ENCODE measurements around the gene CPE. TPM values are rescaled to one million over a fixed set of nuclear protein-coding genes. Genes with fewer than 3 reads are reported as not detected.

Gene CPE
- total RNA-seq, 1 donor from 2014 or later = 10.7 TPM

DNA sequence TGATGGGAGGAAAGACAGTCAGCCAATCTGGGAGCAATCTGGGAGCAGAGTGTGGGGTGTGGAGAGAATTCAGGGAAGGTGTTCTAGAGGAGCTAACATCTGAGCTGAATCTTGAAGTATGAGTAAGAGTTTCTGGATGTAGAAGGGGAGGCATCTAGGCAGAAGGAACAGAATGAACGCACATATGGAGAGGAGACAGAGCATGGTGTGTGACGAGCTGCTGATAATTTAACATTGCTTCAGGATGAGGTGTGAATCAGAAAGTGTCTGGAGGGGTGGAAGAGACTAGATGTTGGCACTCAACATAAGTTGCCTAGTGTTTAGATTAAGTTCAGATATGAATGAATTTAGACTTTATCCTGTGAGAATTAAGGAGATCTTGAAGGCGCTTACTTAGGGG lies 58.9 kb downstream of the CPE start:
- H3K4me3 ChIP-seq (ENCODE audit: low read depth, low read length) = no peak overlapping the region
- DNase-seq (ENCODE audit: low read depth) = no peak
- TF ChIP-seq, protein P1, sequence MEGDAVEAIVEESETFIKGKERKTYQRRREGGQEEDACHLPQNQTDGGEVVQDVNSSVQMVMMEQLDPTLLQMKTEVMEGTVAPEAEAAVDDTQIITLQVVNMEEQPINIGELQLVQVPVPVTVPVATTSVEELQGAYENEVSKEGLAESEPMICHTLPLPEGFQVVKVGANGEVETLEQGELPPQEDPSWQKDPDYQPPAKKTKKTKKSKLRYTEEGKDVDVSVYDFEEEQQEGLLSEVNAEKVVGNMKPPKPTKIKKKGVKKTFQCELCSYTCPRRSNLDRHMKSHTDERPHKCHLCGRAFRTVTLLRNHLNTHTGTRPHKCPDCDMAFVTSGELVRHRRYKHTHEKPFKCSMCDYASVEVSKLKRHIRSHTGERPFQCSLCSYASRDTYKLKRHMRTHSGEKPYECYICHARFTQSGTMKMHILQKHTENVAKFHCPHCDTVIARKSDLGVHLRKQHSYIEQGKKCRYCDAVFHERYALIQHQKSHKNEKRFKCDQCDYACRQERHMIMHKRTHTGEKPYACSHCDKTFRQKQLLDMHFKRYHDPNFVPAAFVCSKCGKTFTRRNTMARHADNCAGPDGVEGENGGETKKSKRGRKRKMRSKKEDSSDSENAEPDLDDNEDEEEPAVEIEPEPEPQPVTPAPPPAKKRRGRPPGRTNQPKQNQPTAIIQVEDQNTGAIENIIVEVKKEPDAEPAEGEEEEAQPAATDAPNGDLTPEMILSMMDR (conservative IDR thresholded peaks at IDR 0.05; ENCODE audit: low read depth, low read length) = no peak

DNA sequence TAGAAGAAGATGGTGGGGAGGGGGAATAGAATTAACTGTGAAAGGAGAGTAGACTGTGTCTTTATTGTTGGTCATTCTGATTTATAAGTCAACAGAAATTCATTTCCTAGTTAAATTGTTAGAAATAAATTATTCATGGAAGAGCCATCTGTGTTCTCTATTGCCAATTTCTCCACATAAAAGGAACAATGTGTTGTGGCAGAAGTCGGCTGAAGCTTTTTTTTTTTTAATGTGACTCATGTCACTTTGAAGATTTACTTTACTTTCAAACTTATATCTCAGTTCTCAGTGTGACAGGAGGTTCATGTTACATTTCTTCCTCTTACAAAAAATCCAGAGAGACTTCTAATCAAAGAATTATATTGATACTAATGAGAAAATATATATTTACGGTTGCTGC lies 60.5 kb downstream of the CPE start:
- TF ChIP-seq, protein P1 (conservative IDR thresholded peaks at IDR 0.05; ENCODE audit: low read depth, low read length) = no peak
- DNase-seq (ENCODE audit: low read depth) = no peak
- no peak overlapping the region for H3K4me3 ChIP-seq (ENCODE audit: low read depth, low read length)

DNA sequence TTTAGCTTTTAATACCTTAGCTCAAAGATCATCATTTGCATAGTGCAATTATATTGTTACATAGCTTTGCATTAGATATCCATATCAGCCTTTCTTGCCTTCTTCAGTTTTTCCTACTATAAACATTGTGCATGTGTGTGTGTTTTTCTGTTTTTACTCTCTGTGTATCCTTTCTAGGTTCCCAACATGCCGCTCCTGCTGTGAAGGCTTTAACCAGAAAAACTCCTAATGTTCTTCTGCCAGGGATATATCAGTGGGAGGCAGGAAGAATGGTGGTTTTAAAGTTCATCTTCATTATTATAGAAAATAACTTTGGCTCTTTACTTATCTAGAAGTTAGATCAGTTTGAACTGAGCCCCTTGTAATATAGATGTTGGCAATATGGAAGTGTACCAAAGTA lies 61.2 kb downstream of the CPE start:
- no peak overlapping the region for H3K4me3 ChIP-seq (ENCODE audit: low read depth, low read length)

DNA sequence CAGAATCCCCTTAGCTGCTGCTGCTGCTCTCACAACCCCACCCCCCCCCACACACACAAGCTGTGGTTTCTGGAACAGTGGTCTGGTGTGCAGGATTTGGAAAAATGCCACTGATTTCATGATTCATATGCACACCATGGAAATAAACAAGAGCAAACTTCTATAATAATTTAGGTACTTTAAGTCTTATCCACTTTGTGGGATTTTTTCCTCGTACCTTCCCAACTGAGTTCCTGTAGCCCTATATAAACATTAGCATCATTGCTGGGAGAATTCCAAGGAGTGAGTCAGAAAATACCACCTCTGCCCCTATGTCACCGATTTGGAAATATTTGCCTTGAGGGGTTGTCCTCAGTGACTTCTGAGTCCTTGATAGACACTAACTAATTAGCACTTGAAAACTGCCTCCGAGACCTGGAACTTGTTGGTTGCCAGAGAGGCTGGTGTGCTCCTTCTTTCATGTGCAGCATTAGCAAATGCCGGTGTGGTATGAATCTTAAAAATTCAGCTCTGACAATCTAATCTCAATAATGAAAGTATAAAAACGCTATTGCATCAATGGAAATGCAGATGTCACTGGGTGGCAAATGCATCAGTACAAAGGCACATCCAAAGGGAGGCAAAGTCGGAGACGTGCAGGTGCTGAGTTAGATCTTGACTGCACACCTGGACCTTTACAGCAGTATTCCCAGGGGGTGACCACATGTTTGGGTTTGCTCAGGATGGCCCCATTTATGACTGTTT lies 61.8 kb downstream of the CPE start:
- no peak overlapping the region for H3K4me3 ChIP-seq (ENCODE audit: low read depth, low read length)
- peak; percentile 49 for DNase-seq (ENCODE audit: low read depth)
- TF ChIP-seq, protein P1 (conservative IDR thresholded peaks at IDR 0.05; ENCODE audit: low read depth, low read length) = no peak

More for the DNA sequence above, 61.2 kb downstream of the CPE start:
- TF ChIP-seq, protein P1 (conservative IDR thresholded peaks at IDR 0.05; ENCODE audit: low read depth, low read length) = no peak
- no peak for DNase-seq (ENCODE audit: low read depth)

DNA sequence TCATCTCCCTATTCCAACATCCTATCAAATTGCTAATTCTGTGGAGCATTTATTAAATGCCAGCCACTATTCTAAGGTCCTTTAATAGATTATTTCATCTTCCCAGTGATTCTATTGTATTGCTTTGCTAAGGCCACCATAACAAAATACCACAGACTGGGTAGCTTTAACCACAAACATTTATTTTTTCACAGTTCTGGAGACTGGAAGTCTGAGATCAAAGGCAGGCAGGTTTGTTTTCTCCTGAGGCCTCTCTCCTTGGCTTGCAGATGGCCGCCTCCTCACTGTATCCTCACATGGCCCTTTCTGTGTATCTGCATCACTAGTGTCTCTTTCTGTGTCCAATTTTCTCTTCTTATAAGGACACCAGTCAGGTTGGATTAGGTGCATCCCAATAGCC lies 64.5 kb downstream of the CPE start:
- TF ChIP-seq, protein P1 (conservative IDR thresholded peaks at IDR 0.05; ENCODE audit: low read depth, low read length) = no peak
- H3K4me3 ChIP-seq (ENCODE audit: low read depth, low read length) = no peak overlapping the region
- no peak for DNase-seq (ENCODE audit: low read depth)

DNA sequence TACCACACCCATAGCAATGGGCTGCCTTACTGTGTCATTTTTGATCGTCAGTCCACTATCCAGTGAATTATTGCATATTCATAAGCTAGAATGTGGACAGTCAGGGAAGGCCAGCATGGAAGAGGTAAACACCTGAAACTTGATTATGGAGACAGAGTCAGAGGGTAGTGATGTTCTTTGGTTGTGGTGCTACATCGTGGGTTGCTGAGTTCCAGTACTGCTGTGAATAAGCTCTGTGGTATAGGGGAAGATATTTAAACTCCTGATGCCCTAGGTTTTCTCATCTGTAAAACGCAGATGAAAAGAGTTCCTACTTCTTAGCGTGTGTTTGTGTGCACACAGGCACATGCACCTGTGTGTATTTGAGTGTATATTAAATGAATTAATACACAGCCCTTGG lies 69.9 kb downstream of the CPE start:
- H3K4me3 ChIP-seq (ENCODE audit: low read depth, low read length) = no peak overlapping the region
- DNase-seq (ENCODE audit: low read depth) = no peak
- TF ChIP-seq, protein P1 (conservative IDR thresholded peaks at IDR 0.05; ENCODE audit: low read depth, low read length) = no peak

DNA sequence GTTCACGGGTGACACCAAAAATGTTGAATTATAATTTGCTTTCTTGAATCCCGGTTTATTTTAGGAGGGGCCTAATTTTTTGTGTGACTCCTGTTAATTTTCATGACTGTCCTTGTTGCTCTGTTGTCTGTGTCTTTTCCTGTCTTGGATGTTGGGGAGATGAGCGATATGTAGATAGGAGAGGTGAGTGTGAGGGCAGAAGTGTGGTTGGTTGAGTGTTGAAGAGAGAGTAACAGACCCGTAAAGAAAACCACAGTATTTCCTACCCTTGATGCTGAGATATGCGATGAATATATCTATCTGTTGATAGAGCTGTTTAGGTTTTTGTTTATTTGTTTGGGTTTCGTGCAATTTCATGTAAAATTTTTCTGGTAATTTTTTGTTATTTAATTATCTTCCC lies 70.5 kb downstream of the CPE start:
- TF ChIP-seq, protein P1 (conservative IDR thresholded peaks at IDR 0.05; ENCODE audit: low read depth, low read length) = no peak
- no peak overlapping the region for H3K4me3 ChIP-seq (ENCODE audit: low read depth, low read length)
- no peak for DNase-seq (ENCODE audit: low read depth)
